ENCODE measurements around the gene PRPS2.
A peak's percentile ranks its signal among the peaks of the same experiment; 100 is the strongest.

Gene PRPS2

GRCh38 chrX:12871257-12871656 is 80.0 kb downstream of the PRPS2 start:
- no peak for TF ChIP-seq MYC (IDR thresholded peaks at IDR 0.05; ENCODE audit: low read depth, low read length)
- no peak for TF ChIP-seq POLR2A (IDR thresholded peaks at IDR 0.05; ENCODE audit: extremely low read depth, insufficient read length)
- TF ChIP-seq MAX (IDR thresholded peaks at IDR 0.05; ENCODE audit: low read depth, low read length) = no peak
- TF ChIP-seq CTCF (IDR thresholded peaks at IDR 0.05; ENCODE audit: low read depth, low read length) = no peak
- DNase-seq (ENCODE audit: low read depth) = peak; percentile 6
- H3K4me3 ChIP-seq (ENCODE audit: low read depth, low read length) = no peak overlapping the region

GRCh38 chrX:12872741-12873140 is 81.5 kb downstream of the PRPS2 start:
- TF ChIP-seq MYC (IDR thresholded peaks at IDR 0.05; ENCODE audit: low read depth, low read length) (no peak), CTCF (IDR thresholded peaks at IDR 0.05; ENCODE audit: low read depth, low read length) (no peak), POLR2A (IDR thresholded peaks at IDR 0.05; ENCODE audit: extremely low read depth, insufficient read length) (no peak), MAX (IDR thresholded peaks at IDR 0.05; ENCODE audit: low read depth, low read length) (no peak)
- no peak for DNase-seq (ENCODE audit: low read depth)
- no peak overlapping the region for H3K4me3 ChIP-seq (ENCODE audit: low read depth, low read length)

All from NB4 (cell line).